HepG2 (cell line): ENCODE measurements around the gene BCL2L1. TPM values are rescaled to one million over a fixed set of nuclear protein-coding genes. Genes with fewer than 3 reads are reported as not detected.

ENCODE experiments used
- CENPBD1 ChIP-seq: sonication (generic); formaldehyde crosslinking; IDR thresholded peaks from 2 replicates; pipeline ENCODE4 v1.8.0; 2022; ENCODE audit warnings: missing genetic modification reagents, low read depth, mild to moderate bottlenecking, borderline replicate concordance
- CSRNP2 ChIP-seq: sonication (generic); formaldehyde crosslinking; conservative IDR thresholded peaks from 2 replicates; pipeline ENCODE4 v1.8.0; 2022; ENCODE audit warnings: low read depth, missing genetic modification reagents
- GTF3A ChIP-seq: sonication (generic); formaldehyde crosslinking; conservative IDR thresholded peaks from 2 replicates; pipeline ENCODE4 v1.4.0; 2020; ENCODE audit warnings: mild to moderate bottlenecking, missing genetic modification reagents
- KDM1A ChIP-seq: IDR thresholded peaks from 2 replicates; pipeline ENCODE4 v1.6.1; 2016; ENCODE audit warnings: missing compliant biosample characterization
- MED13 ChIP-seq: sonication (generic); formaldehyde crosslinking; IDR thresholded peaks from 2 replicates; pipeline ENCODE4 v1.5.0; 2020; ENCODE audit warnings: missing genetic modification reagents
- MXI1 ChIP-seq: IDR thresholded peaks from 3 replicates; pipeline ENCODE4 v1.6.1; 2012; ENCODE audit warnings: low read depth, low read length, inconsistent platforms, borderline replicate concordance
- PATZ1 ChIP-seq: sonication (generic); formaldehyde crosslinking; IDR thresholded peaks from 2 replicates; pipeline ENCODE4 v1.4.0; 2020; ENCODE audit warnings: missing genetic modification reagents
- RBM22 ChIP-seq: fragments of 200-400 bp; formaldehyde crosslinking; optimal IDR thresholded peaks from 2 replicates; pipeline ENCODE3; 2017; ENCODE audit warnings: mild to moderate bottlenecking, low read length, moderate library complexity
- TBX2 ChIP-seq: sonication (generic); formaldehyde crosslinking; IDR thresholded peaks from 2 replicates; pipeline ENCODE4 v1.5.0; 2020; ENCODE audit warnings: missing genetic modification reagents, mild to moderate bottlenecking, borderline replicate concordance
- TBX3 ChIP-seq: fragments of 450-650 bp; IDR thresholded peaks from 2 replicates; pipeline ENCODE4 v1.6.1; 2017; ENCODE audit warnings: antibody characterized with exemption, mild to moderate bottlenecking, inconsistent platforms, borderline replicate concordance
- TP53 ChIP-seq: sonication (generic); formaldehyde crosslinking; conservative IDR thresholded peaks from 2 replicates; pipeline ENCODE4 v1.4.0; 2020; ENCODE audit warnings: missing genetic modification reagents
- XRCC5 ChIP-seq: fragments of 200-400 bp; formaldehyde crosslinking; optimal IDR thresholded peaks from 2 replicates; pipeline ENCODE3; 2017; ENCODE audit warnings: mild to moderate bottlenecking, low read length
- YEATS4 ChIP-seq: sonication (generic); formaldehyde crosslinking; IDR thresholded peaks from 2 replicates; pipeline ENCODE4 v1.4.0; 2020; ENCODE audit warnings: missing genetic modification reagents, borderline replicate concordance
- ZNF160 ChIP-seq: sonication (generic); formaldehyde crosslinking; IDR thresholded peaks from 2 replicates; pipeline ENCODE4 v1.8.0; 2022; ENCODE audit warnings: mild to moderate bottlenecking, inconsistent platforms, missing genetic modification reagents
- ZNF343 ChIP-seq: sonication (generic); formaldehyde crosslinking; IDR thresholded peaks from 2 replicates; pipeline ENCODE4 v1.4.0; 2020; ENCODE audit warnings: mild to moderate bottlenecking, missing genetic modification reagents
- ZNF350 ChIP-seq: sonication (generic); formaldehyde crosslinking; IDR thresholded peaks from 2 replicates; pipeline ENCODE4 v1.4.0; 2020; ENCODE audit warnings: mild to moderate bottlenecking, low read depth, missing genetic modification reagents, borderline replicate concordance
- ZNF891 ChIP-seq: sonication (generic); formaldehyde crosslinking; IDR thresholded peaks from 2 replicates; pipeline ENCODE4 v1.5.0; 2020; ENCODE audit warnings: mild to moderate bottlenecking, missing genetic modification reagents
- polyA plus RNA-seq, 8 experiments: library from polyadenylated mRNA; depleted of rRNA in 3 of 8; stranded (reverse) in 7 of 8; unstranded in 1 of 8; fragments of >200 nt; fragmentation: Illumina TruSeq in 4 of 8; extraction: Trizol in 4 of 8; gene quantifications; 2 replicates each; pipeline versions ENCODE4 v1.2.1 to v1.2.3, GENCODE V29; 2011 to 2016; ENCODE audit warnings: low read depth in 4 of 8, missing spikeins in 1 of 8, mixed read lengths in 1 of 8; ENCODE audit not compliant: insufficient read depth in 1 of 8
- total RNA-seq, 5 experiments: library from RNA; depleted of rRNA; stranded (reverse); fragments of >200 nt; fragmentation: Illumina TruSeq; extraction: Trizol; gene quantifications; 2 replicates each; pipeline ENCODE4 v1.2.3, GENCODE V29; 2016; ENCODE audit warnings: low read depth in 1 of 5
- TF ChIP-seq, protein P1 (sequence below): sonication (generic); formaldehyde crosslinking; IDR thresholded peaks from 2 replicates; pipeline ENCODE4 v1.8.0; 2022; ENCODE audit warnings: mild to moderate bottlenecking, missing genetic modification reagents, moderate library complexity

The BCL2L1 gene
- total and polyA plus RNA-seq, 2 of the 13 experiments (the other 11 are each of a cell fraction or from before 2014, with no cell fraction given), result 164 to 258 TPM

DNA sequence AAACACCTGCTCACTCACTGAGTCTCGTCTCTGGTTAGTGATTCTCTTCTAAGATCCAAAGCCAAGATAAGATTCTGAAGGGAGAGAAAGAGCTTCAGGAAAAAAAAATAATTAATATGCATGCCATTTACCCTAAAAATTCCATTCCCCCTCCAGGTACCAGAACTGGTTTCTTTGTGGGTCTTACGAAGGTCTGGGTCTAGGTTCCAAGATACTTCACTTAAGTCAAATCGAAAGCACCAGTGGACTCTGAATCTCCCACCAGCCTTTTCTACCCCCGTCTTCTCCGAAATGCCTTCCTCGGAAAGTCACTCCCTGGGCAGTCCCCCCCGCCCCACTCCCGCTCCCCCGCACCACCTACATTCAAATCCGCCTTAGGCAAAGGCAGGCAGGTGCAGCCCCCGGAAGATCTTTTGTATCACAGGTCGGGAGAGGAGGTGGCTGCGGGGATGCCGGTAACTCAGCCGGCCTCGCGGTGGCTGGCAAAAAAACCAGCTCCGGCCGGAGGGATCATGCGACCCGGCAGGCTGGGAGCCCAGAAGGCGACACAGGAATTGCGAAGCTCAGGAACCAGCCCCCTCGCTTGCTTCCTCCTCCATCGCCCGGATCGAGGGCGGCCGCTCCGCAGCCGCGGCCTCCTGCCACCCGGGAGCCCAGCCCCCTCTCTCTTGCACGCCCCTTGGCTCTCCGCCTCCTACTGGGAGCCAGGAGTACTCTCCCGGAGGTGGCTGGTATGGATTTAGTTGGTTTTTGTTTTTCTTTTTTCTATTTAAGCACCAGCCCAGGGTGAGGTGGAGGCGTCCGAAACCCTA is at the start of gene BCL2L1 (continued):
- TF ChIP-seq CENPBD1 (CRISPR knock-in tag) (0 out of 2 replicates have a peak, but pooled peaks have one; percentile 41), TP53 (no peak), CSRNP2 (no peak), ZNF160 (CRISPR knock-in tag) (no peak; the same call in 1 of the 2 replicates), YEATS4 (CRISPR knock-in tag) (0 out of 2 replicates have a peak, but pooled peaks have one; percentile 30), ZNF350 (CRISPR knock-in tag) (no peak), MXI1 (0 out of 3 replicates have a peak, but pooled peaks have one; percentile 55), TBX2 (CRISPR knock-in tag) (no peak; the same call in 1 of the 2 replicates), MED13 (CRISPR knock-in tag) (0 out of 2 replicates have a peak, but pooled peaks have one; percentile 7), RBM22 (peak; percentile 71), KDM1A (peak; percentile 42; the same call in 1 of the 2 replicates), ZNF343 (peak; percentile 90), GTF3A (0 out of 2 replicates have a peak, but pooled peaks have one; percentile 71), ZNF891 (CRISPR knock-in tag) (peak; percentile 40; the same call in 1 of the 2 replicates), TBX3 (peak; percentile 17; the same call in 1 of the 2 replicates), XRCC5 (peak; percentile 73), PATZ1 (CRISPR knock-in tag) (peak; percentile 42; the same call in 1 of the 2 replicates)
- TF ChIP-seq, protein P1, sequence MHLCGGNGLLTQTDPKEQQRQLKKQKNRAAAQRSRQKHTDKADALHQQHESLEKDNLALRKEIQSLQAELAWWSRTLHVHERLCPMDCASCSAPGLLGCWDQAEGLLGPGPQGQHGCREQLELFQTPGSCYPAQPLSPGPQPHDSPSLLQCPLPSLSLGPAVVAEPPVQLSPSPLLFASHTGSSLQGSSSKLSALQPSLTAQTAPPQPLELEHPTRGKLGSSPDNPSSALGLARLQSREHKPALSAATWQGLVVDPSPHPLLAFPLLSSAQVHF (CRISPR knock-in tag), result peak; percentile 72; the same call in 1 of the 2 replicates
